ENCODE data around the gene MYOCOS.

Gene MYOCOS

GRCh38 chr1:171613282-171613681 is 8.8 kb upstream of the MYOCOS start:
- TF ChIP-seq EGR1 (IDR thresholded peaks at IDR 0.05) (no peak), YY1 (IDR thresholded peaks at IDR 0.05; ENCODE audit: low read depth) (no peak), RAD21 (IDR thresholded peaks at IDR 0.05; ENCODE audit: low read depth) (no peak)

DNA sequence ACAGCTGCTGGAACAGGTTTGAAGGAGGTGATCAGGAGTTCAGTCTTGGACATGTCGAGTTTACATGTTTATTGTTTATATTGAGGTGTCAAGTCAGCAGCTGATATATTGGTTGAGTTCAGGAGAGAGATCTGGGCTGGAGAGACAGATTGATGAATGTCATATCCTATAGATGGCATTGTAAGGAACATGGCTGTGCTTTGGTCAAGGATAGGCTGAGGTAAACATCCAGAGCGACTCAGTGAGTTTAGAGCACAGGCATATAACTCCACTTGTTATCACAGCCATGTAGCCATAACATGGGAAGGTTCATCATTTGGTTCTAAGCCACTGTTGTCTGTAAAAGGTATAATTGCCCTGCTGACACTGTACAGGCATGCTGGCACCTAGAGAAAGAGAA is 5.5 kb upstream of the MYOCOS start:
- TF ChIP-seq ZBTB7A (IDR thresholded peaks at IDR 0.05; ENCODE audit: low read depth) = no peak
- TF ChIP-seq EP300 (IDR thresholded peaks at IDR 0.05; ENCODE audit: borderline replicate concordance) = no peak
- no peak for TF ChIP-seq FOXM1 (IDR thresholded peaks at IDR 0.05; ENCODE audit: borderline replicate concordance, low read depth)
- no peak for TF ChIP-seq TEAD4 (IDR thresholded peaks at IDR 0.05)
- no peak for TF ChIP-seq USF1 (IDR thresholded peaks at IDR 0.05)
- no peak for TF ChIP-seq TCF12 (IDR thresholded peaks at IDR 0.05; ENCODE audit: low read depth)
- TF ChIP-seq CEBPB (IDR thresholded peaks at IDR 0.05) = no peak
- no peak for TF ChIP-seq NFIC (IDR thresholded peaks at IDR 0.05)
- no peak for TF ChIP-seq YY1 (IDR thresholded peaks at IDR 0.05; ENCODE audit: low read depth)
- no peak for TF ChIP-seq EGR1 (IDR thresholded peaks at IDR 0.05)
- no peak for TF ChIP-seq REST (IDR thresholded peaks at IDR 0.05; ENCODE audit: low read depth)
- TF ChIP-seq TAF1 (IDR thresholded peaks at IDR 0.05; ENCODE audit: low read depth) = no peak
- no peak for TF ChIP-seq RAD21 (IDR thresholded peaks at IDR 0.05; ENCODE audit: low read depth)
- TF ChIP-seq MAX (IDR thresholded peaks at IDR 0.05) = no peak
- no peak for TF ChIP-seq CREB1 (IDR thresholded peaks at IDR 0.05; ENCODE audit: low read depth)

- TF ChIP-seq CEBPB (IDR thresholded peaks at IDR 0.05) (no peak), USF1 (IDR thresholded peaks at IDR 0.05) (no peak), CREB1 (IDR thresholded peaks at IDR 0.05; ENCODE audit: low read depth) (no peak), TAF1 (IDR thresholded peaks at IDR 0.05; ENCODE audit: low read depth) (no peak), MAX (IDR thresholded peaks at IDR 0.05) (no peak), ZBTB7A (IDR thresholded peaks at IDR 0.05; ENCODE audit: low read depth) (no peak), RAD21 (IDR thresholded peaks at IDR 0.05; ENCODE audit: low read depth) (no peak), EGR1 (IDR thresholded peaks at IDR 0.05) (no peak), TCF12 (IDR thresholded peaks at IDR 0.05; ENCODE audit: low read depth) (no peak), NFIC (IDR thresholded peaks at IDR 0.05) (no peak), TEAD4 (IDR thresholded peaks at IDR 0.05) (no peak)
Observed at GRCh38 chr1:171623651-171624331, 1.7 kb downstream of the MYOCOS start.

DNA sequence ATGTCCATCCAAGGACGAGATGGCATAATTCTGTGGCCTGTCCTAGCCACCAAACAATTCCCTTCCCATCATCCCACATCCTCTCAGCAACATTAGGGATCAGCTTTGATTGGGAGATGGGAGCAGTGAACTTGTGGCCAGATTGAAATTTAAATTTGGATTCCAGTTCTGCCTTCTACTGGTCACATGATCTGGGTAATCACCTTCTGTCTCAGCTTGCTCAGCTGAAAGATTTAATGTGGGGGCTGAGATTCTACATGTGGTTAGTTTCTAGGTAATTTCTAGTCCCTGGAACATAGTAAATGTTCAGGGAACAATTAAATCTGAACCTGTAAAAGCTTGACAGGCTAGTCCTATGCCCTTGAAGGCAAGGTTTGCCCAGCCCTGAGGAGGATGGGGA is 3.2 kb downstream of the MYOCOS start:
- TF ChIP-seq YY1 (IDR thresholded peaks at IDR 0.05; ENCODE audit: low read depth) (no peak), USF1 (IDR thresholded peaks at IDR 0.05) (no peak), EP300 (IDR thresholded peaks at IDR 0.05; ENCODE audit: borderline replicate concordance) (no peak), RAD21 (IDR thresholded peaks at IDR 0.05; ENCODE audit: low read depth) (no peak), CEBPB (IDR thresholded peaks at IDR 0.05) (no peak), FOXM1 (IDR thresholded peaks at IDR 0.05; ENCODE audit: borderline replicate concordance, low read depth) (no peak), EGR1 (IDR thresholded peaks at IDR 0.05) (no peak), TEAD4 (IDR thresholded peaks at IDR 0.05) (no peak), ZBTB7A (IDR thresholded peaks at IDR 0.05; ENCODE audit: low read depth) (no peak), CREB1 (IDR thresholded peaks at IDR 0.05; ENCODE audit: low read depth) (no peak), MAX (IDR thresholded peaks at IDR 0.05) (no peak), TCF12 (IDR thresholded peaks at IDR 0.05; ENCODE audit: low read depth) (no peak), REST (IDR thresholded peaks at IDR 0.05; ENCODE audit: low read depth) (no peak), TAF1 (IDR thresholded peaks at IDR 0.05; ENCODE audit: low read depth) (no peak), NFIC (IDR thresholded peaks at IDR 0.05) (no peak)

DNA sequence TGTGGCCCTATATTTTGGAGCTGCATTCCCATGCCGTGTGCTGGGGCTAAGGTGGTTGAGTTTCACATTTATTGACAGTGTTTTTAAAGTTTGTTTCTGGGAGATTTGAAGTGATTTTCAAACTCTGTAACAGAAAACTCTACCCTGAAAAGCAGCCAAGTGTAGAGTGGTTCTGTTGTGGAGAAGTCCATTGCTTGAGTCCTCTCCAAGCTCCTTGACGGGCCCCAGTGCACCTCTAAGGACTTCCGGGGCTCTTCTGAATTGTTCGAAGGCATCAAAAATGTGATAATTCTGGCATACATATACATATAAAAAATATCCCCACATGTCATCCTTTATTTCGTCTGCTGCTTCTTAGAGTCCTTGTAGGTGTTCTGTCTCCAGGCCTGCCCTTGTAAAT is 5.0 kb downstream of the MYOCOS start:
- TF ChIP-seq USF1 (IDR thresholded peaks at IDR 0.05) = no peak
- TF ChIP-seq REST (IDR thresholded peaks at IDR 0.05; ENCODE audit: low read depth) = no peak
- no peak for TF ChIP-seq TAF1 (IDR thresholded peaks at IDR 0.05; ENCODE audit: low read depth)
- TF ChIP-seq MAX (IDR thresholded peaks at IDR 0.05) = no peak
- no peak for TF ChIP-seq RAD21 (IDR thresholded peaks at IDR 0.05; ENCODE audit: low read depth)
- no peak for TF ChIP-seq TEAD4 (IDR thresholded peaks at IDR 0.05)
- TF ChIP-seq EP300 (IDR thresholded peaks at IDR 0.05; ENCODE audit: borderline replicate concordance) = no peak
